A549 (cell line): ENCODE results near the gene DMRTB1. TPM values are rescaled to one million over a fixed set of nuclear protein-coding genes. Genes with fewer than 3 reads are reported as not detected.

Experiments
- ATAC-seq, 2 experiments: fragments of 200-7000 bp in 1 of 2; fragments of >200 bp in 1 of 2; cut with Nextera tagmentation in 1 of 2; cut with Tn5 transposase in 1 of 2; 3 replicates each; pipeline versions ENCODE4 v1.8.0 to v1.9.1; 2018 to 2020; ENCODE audit warnings: mild to moderate bottlenecking in 1 of 2, moderate library complexity in 1 of 2
- CTCF ChIA-PET: fragments of 300-600 bp; sonication (Branson Sonifier 250); formaldehyde crosslinking; extraction: SDS; loops from one replicate; lab custom pipeline; 2021; ENCODE audit warnings: antibody characterized with exemption, inconsistent platforms; lab: Yijun Ruan, JAX
- POLR2A ChIA-PET: fragments of 350-600 bp; formaldehyde crosslinking; extraction: SDS; loops from one replicate; lab custom pipeline; 2021; ENCODE audit warnings: antibody characterized with exemption, inconsistent platforms; lab: Yijun Ruan, JAX
- DNase-seq, 2 experiments: peaks; one replicate each; pipeline versions ENCODE4 v3.0.0 to v3.0.0-alpha.2; 2011 to 2016; ENCODE audit warnings: low read depth in 1 of 2, low spot score in 1 of 2
- FAIRE-seq: peaks from 2 replicates; lab custom pipeline; 2011; peaks lifted over from hg19 to GRCh38; lab: Jason Lieb, UNC
- H3K27ac ChIP-seq, 2 experiments: fragments of >200 bp; sonication (Bioruptor Twin); formaldehyde crosslinking; 3 replicates each; pipeline ENCODE4 v1.5.1; 2016 to 2017
- H3K4me1 ChIP-seq: fragments of >200 bp; sonication (Bioruptor Twin); formaldehyde crosslinking; 3 replicates; pipeline ENCODE4 v1.6.1; 2016
- H3K4me2 ChIP-seq: fragments of >200 bp; sonication (Bioruptor Twin); formaldehyde crosslinking; 3 replicates; pipeline ENCODE4 v1.6.1; 2016
- H3K4me3 ChIP-seq: fragments of >200 bp; sonication (Bioruptor Twin); formaldehyde crosslinking; 3 replicates; pipeline ENCODE4 v1.5.1; 2016
- H3K9me3 ChIP-seq: fragments of >200 bp; sonication (Bioruptor Twin); formaldehyde crosslinking; 3 replicates; pipeline ENCODE4 v1.6.1; 2016
- BHLHE40 ChIP-seq: IDR thresholded peaks from 2 replicates; pipeline ENCODE4 v1.6.1; 2012; ENCODE audit warnings: low read depth, low read length, inconsistent platforms
- CEBPB ChIP-seq, 2 experiments: fragments of >200 bp in 1 of 2; sonication (Bioruptor Twin) in 1 of 2; formaldehyde crosslinking in 1 of 2; IDR thresholded peaks; 2 replicates each; pipeline ENCODE4 v1.6.1; 2012 to 2016
- CHD2 ChIP-seq: fragments of 150-350 bp; IDR thresholded peaks from 2 replicates; pipeline ENCODE4 v1.6.1; 2014; ENCODE audit warnings: low read length; ENCODE audit not compliant: partially characterized antibody
- CHD4 ChIP-seq: fragments of 200-600 bp; sonication (generic); IDR thresholded peaks from 2 replicates; pipeline ENCODE4 v1.6.1; 2016; ENCODE audit warnings: antibody characterized with exemption, mild to moderate bottlenecking, borderline replicate concordance
- HEYL ChIP-seq: fragments of 250-450 bp; sonication (Bioruptor Pico); IDR thresholded peaks from 2 replicates; pipeline ENCODE4 v1.8.0; 2021; ENCODE audit warnings: mild to moderate bottlenecking, moderate library complexity
- HOXB5 ChIP-seq: fragments of 250-450 bp; sonication (Bioruptor Pico); IDR thresholded peaks from 2 replicates; pipeline ENCODE4 v1.5.0; 2020; ENCODE audit warnings: mild to moderate bottlenecking, moderate library complexity
- MAZ ChIP-seq: fragments of 150-350 bp; IDR thresholded peaks from 2 replicates; pipeline ENCODE4 v1.6.1; 2014; ENCODE audit warnings: antibody characterized with exemption, low read depth, low read length, borderline replicate concordance
- NR3C1 ChIP-seq: fragments of >200 bp; sonication (Bioruptor Twin); formaldehyde crosslinking; IDR thresholded peaks from 3 replicates; pipeline ENCODE4 v1.6.1; 2017
- POLR2AphosphoS2 ChIP-seq: conservative IDR thresholded peaks from 2 replicates; pipeline ENCODE4 v1.6.1; 2012; ENCODE audit warnings: low read length, improper control_type of control experiment, inconsistent platforms
- RAD21 ChIP-seq, 2 experiments: fragments of >200 bp in 1 of 2; sonication (Bioruptor Twin) in 1 of 2; formaldehyde crosslinking in 1 of 2; IDR thresholded peaks in 1 of 2; conservative IDR thresholded peaks in 1 of 2; 2 replicates in 1 of 2; 3 replicates in 1 of 2; pipeline ENCODE4 v1.6.1; 2012 to 2018; ENCODE audit warnings: inconsistent platforms in 1 of 2
- RARB ChIP-seq: fragments of 250-450 bp; sonication (Bioruptor Pico); IDR thresholded peaks from 2 replicates; pipeline ENCODE4 v1.8.0; 2021; ENCODE audit warnings: mild to moderate bottlenecking, moderate library complexity
- RNF2 ChIP-seq: fragments of 200-600 bp; sonication (generic); IDR thresholded peaks from 2 replicates; pipeline ENCODE4 v1.6.1; 2016; ENCODE audit warnings: low read depth, mild to moderate bottlenecking, antibody characterized with exemption, moderate library complexity, borderline replicate concordance
- TFCP2L1 ChIP-seq: fragments of 250-450 bp; sonication (Bioruptor Pico); IDR thresholded peaks from 2 replicates; pipeline ENCODE4 v1.5.0; 2021; ENCODE audit warnings: mild to moderate bottlenecking
- ZFP36 ChIP-seq: fragments of 450-650 bp; IDR thresholded peaks from 2 replicates; pipeline ENCODE4 v1.6.1; 2014; ENCODE audit warnings: borderline replicate concordance; ENCODE audit not compliant: partially characterized antibody
- WGBS: methylation state at CpG from one replicate; pipeline ENCODE4 v1.1.6; 2017; ENCODE audit errors: missing lambda C conversion rate; 5-methylcytosine and 5-hydroxymethylcytosine counted together
- polyA plus RNA-seq, 4 experiments: library from polyadenylated mRNA; depleted of rRNA in 3 of 4; stranded (reverse); fragments of >200 nt; fragmentation: RNase III in 1 of 4; extraction: RNeasy Plus Mini Kit Qiagen cat#74134 plus additional on column Dnase treatment in 1 of 4; gene quantifications; 2 replicates in 3 of 4; 3 replicates in 1 of 4; pipeline ENCODE4 v1.2.3, GENCODE V29; 2011 to 2017
- TF ChIP-seq, protein P1 (sequence below): fragments of 200-600 bp; sonication (generic); IDR thresholded peaks from 2 replicates; pipeline ENCODE4 v1.6.1; 2016; ENCODE audit warnings: antibody characterized with exemption, mild to moderate bottlenecking, moderate library complexity
- TF ChIP-seq, protein P2 (sequence below): fragments of 250-450 bp; sonication (Bioruptor Pico); IDR thresholded peaks from 2 replicates; pipeline ENCODE4 v1.5.0; 2020; ENCODE audit warnings: low read depth, mild to moderate bottlenecking, moderate library complexity
- TF ChIP-seq, protein P3 (sequence below): fragments of >200 bp; sonication (Bioruptor Twin); formaldehyde crosslinking; IDR thresholded peaks from 2 replicates; pipeline ENCODE4 v1.6.1; 2016
- TF ChIP-seq, protein P4 (sequence below): IDR thresholded peaks from 2 replicates; pipeline ENCODE4 v1.6.1; 2012
- TF ChIP-seq, protein P5 (sequence below): IDR thresholded peaks from 2 replicates; pipeline ENCODE4 v1.6.1; 2012
- TF ChIP-seq, protein P6 (sequence below): IDR thresholded peaks from 2 replicates; pipeline ENCODE4 v1.6.1; 2012; ENCODE audit warnings: low read depth, borderline replicate concordance

The DMRTB1 gene
- polyA plus RNA-seq, 2 of the 4 experiments (the other 2 are of a cell fraction), result not detected

DNA sequence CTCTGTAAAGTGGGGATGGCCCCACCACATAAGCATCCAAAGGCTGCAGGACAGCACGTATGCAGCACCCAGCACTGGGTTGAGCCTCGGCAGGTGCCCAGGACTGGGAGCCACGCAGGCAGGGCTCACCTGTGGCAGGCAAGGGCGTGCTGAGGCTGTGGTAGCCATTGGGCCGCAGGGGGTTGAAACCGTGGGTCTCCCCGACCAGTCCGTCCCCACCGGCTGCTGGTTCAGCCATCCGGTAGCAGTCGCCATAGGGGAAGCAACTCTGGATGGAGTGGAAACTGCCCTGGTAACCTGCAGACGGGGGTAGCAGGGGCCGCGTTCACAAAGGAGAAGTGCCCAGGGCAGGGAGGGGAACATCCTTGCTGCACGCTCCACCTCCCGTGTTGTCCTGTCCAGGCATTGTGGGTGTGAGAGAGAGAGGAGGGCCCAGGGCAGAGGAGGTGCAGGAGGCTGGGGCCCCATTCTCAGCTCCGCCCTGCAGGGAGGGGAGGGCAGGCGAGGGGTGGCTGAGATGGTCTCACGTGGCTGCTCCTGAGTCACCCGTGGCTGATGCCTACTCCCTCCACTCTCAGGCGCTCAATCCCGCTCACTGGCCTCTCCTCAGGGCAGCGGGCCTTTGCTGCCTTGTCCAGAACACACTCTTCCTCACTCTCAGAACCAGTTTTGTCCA is 49.9 kb downstream of the DMRTB1 start (continued):
- TF ChIP-seq, protein P1, sequence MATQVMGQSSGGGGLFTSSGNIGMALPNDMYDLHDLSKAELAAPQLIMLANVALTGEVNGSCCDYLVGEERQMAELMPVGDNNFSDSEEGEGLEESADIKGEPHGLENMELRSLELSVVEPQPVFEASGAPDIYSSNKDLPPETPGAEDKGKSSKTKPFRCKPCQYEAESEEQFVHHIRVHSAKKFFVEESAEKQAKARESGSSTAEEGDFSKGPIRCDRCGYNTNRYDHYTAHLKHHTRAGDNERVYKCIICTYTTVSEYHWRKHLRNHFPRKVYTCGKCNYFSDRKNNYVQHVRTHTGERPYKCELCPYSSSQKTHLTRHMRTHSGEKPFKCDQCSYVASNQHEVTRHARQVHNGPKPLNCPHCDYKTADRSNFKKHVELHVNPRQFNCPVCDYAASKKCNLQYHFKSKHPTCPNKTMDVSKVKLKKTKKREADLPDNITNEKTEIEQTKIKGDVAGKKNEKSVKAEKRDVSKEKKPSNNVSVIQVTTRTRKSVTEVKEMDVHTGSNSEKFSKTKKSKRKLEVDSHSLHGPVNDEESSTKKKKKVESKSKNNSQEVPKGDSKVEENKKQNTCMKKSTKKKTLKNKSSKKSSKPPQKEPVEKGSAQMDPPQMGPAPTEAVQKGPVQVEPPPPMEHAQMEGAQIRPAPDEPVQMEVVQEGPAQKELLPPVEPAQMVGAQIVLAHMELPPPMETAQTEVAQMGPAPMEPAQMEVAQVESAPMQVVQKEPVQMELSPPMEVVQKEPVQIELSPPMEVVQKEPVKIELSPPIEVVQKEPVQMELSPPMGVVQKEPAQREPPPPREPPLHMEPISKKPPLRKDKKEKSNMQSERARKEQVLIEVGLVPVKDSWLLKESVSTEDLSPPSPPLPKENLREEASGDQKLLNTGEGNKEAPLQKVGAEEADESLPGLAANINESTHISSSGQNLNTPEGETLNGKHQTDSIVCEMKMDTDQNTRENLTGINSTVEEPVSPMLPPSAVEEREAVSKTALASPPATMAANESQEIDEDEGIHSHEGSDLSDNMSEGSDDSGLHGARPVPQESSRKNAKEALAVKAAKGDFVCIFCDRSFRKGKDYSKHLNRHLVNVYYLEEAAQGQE, result no peak
- TF ChIP-seq, all 56 proteins: peak for 0

DNA sequence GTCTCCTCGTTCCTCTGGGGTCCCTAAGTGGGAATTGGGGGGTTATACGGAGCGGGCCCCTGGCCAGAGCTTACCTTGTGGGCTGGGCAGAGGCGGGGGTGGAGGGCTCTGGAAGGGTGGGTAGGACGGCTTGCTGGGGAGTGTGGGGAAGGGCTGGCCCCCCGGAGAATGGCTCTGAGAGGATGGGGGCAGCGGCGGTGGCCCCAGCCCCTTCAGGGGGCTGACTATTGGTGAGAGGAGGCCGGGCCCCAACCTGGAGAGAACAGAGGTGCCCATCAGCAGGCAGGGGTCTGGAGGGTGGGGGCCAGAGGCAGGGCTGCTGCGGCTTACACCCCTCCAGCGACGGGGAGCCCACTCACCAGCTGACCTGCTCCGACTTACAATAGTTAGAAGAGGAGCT is 50.6 kb downstream of the DMRTB1 start:
- Histone ChIP-seq H3K4me1 (peaks cover 11% of the 10 kb centered on the region; the same call in 2 of the 3 replicates), H3K27ac (no peak overlapping the region), H3K4me3 (no peak overlapping the region), H3K9me3 (no peaks in the 10 kb centered on the region), H3K4me2 (no peak overlapping the region)
- no peak for TF ChIP-seq BHLHE40
- TF ChIP-seq, protein P2, sequence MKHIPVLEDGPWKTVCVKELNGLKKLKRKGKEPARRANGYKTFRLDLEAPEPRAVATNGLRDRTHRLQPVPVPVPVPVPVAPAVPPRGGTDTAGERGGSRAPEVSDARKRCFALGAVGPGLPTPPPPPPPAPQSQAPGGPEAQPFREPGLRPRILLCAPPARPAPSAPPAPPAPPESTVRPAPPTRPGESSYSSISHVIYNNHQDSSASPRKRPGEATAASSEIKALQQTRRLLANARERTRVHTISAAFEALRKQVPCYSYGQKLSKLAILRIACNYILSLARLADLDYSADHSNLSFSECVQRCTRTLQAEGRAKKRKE (CRISPR knock-in tag), result no peak
- no peak for TF ChIP-seq NR3C1
- TF ChIP-seq MAZ, result no peak
- TF ChIP-seq RNF2, result no peak
- no peak for TF ChIP-seq CEBPB (IDR thresholded peaks at IDR 0.05)
- TF ChIP-seq CHD4, result no peak
- TF ChIP-seq, protein P3, sequence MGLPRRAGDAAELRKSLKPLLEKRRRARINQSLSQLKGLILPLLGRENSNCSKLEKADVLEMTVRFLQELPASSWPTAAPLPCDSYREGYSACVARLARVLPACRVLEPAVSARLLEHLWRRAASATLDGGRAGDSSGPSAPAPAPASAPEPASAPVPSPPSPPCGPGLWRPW, result no peak
- TF ChIP-seq, protein P4, sequence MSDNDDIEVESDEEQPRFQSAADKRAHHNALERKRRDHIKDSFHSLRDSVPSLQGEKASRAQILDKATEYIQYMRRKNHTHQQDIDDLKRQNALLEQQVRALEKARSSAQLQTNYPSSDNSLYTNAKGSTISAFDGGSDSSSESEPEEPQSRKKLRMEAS, result no peak
- TF ChIP-seq RARB (CRISPR knock-in tag), result no peak
- TF ChIP-seq RAD21 (conservative IDR thresholded peaks at IDR 0.05 in 1 of 2, IDR thresholded peaks at IDR 0.05 in 1 of 2), result no peak
- no peak for TF ChIP-seq CHD2
- TF ChIP-seq POLR2AphosphoS2, result no peak
- TF ChIP-seq HOXB5, result no peak
- TF ChIP-seq, protein P5, sequence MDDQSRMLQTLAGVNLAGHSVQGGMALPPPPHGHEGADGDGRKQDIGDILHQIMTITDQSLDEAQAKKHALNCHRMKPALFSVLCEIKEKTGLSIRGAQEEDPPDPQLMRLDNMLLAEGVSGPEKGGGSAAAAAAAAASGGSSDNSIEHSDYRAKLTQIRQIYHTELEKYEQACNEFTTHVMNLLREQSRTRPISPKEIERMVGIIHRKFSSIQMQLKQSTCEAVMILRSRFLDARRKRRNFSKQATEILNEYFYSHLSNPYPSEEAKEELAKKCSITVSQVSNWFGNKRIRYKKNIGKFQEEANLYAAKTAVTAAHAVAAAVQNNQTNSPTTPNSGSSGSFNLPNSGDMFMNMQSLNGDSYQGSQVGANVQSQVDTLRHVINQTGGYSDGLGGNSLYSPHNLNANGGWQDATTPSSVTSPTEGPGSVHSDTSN, result no peak
- TF ChIP-seq, protein P6, sequence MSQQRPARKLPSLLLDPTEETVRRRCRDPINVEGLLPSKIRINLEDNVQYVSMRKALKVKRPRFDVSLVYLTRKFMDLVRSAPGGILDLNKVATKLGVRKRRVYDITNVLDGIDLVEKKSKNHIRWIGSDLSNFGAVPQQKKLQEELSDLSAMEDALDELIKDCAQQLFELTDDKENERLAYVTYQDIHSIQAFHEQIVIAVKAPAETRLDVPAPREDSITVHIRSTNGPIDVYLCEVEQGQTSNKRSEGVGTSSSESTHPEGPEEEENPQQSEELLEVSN, result no peak
- no peak for TF ChIP-seq HEYL (CRISPR knock-in tag)
- no peak for TF ChIP-seq ZFP36
- no peak for TF ChIP-seq TFCP2L1 (CRISPR knock-in tag)
- 83% methylated on average over 6 of the region's 13 CpGs for WGBS
- ChIA-PET POLR2A (no interaction called here), CTCF (interaction anchor here (1.1 kb wide), 1 partner anchor 9 kb away, joined by 4 read pairs; no protein-coding TSS in a partner anchor)
- no peak for ATAC-seq
- DNase-seq, result no peak
- no peak for FAIRE-seq
